Inflammatory macrophage treated with lipopolysaccharide for 1 hour (primary cell): Measurements from ENCODE around the gene PLXNC1.

Experiments
- DNase-seq, 2 donors: peaks; one replicate each; pipeline ENCODE4 v3.0.0-alpha.2; 2020 to 2022

The PLXNC1 gene

GRCh38 chr12:94183708-94184379 lies 35.5 kb downstream of the PLXNC1 start:
- DNase-seq, result no peak

DNA sequence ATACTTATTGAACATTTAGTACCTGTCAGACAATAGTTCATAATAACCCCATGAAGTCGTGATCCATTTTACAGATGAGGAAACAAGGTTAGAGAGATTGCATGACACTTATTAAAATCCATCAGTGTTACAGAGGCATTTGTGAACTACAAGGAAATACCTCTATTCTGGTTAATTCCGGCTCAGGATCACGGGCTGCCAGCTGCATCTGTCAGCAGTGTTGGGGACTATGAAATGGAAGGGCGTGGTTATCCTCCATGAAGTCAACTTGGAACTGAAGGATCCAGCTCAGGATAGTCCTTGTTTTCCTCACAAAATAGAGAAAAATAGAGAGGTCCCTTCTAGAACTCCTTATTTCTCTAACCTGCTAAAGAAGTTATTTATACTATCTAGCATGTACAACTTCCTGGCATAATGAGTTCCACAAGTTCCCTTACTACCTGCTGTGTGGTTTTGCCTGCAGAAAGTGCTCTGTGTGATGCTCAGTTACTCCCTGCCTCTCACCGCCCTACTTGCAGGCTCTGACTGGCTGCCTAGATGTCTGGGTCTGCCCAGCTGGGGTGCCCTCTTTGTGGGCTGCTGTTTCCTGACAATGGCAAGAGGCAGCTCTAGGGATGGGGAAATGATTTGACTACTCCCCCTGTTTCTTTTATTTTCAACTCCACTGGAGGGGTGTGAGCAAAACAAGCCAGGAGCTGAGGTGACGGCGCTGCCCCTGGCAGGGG lies 36.8 kb downstream of the PLXNC1 start:
- DNase-seq, result no peak

- no peak for DNase-seq
These were observed 37.4 kb downstream of the PLXNC1 start for GRCh38 chr12:94185801-94186200.

DNA sequence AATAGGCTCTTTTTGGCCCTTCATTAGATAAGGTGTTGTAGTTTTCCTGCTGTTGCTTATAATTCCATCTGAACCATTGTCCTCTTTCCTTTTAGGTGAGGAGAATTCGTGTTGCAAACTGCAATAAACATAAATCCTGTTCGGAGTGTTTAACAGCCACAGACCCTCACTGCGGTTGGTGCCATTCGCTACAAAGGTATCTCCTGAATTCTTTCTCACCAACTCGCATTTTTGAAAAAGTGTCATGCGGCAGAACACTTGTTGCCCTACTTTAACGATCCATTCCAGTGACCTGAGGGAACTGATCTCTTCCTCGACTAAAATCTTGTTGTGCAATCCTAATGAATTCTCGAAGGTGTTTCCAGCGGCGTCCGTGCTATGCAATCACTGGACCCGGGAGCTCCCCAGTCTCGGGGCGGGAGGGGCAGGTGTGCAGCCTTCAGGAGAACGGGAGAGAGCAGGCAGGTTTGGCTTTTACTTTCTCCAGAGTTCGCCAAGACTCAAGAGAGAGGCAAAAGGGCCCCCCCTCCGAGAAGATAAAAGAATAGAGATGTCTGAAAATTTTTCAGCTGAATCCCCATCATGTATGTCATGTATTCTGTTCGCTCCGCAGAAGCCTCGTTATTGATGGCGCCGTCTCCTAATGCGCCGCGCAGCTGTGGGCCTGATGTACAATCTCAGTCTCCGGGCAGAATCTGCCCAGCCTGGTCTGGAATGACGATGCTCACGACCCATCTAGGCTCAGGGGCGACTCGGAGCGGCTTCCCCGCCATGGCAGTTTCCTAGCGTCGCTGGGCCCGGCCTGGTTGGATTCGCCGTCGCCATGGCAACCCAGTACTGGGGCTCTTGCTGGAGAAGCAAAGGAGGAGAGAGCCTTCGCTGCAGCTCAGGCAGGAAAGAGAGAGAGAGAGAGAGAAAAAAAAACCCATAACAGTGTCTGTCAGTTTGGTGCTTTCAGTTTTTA lies 38.2 kb downstream of the PLXNC1 start:
- DNase-seq, result no peak

DNA sequence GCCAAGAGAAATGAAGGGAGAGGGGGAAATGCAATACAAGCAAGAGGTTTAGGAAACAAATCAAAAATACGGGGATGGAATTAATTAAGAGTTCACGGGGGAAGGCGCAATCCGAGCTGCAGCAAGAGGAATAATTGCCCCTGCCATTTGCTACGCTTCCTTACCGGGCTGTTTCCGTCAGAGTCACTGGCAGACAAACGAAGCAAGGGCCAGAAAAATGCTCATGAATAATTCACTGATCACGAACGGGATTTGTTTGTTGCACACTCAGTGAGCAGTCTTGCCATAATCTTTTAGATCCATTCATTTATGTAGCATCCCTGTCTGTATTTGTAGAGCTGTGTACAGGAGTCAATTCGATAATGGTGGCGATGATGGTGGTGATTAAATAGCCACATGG lies 39.0 kb downstream of the PLXNC1 start:
- no peak for DNase-seq

- DNase-seq, result no peak
These were observed 42.2 kb downstream of the PLXNC1 start for GRCh38 chr12:94190623-94191022.

- no peak for DNase-seq
These were observed 42.6 kb downstream of the PLXNC1 start for GRCh38 chr12:94191023-94191422.

- no peak for DNase-seq
These were observed 43.4 kb downstream of the PLXNC1 start for GRCh38 chr12:94191811-94192210.

DNA sequence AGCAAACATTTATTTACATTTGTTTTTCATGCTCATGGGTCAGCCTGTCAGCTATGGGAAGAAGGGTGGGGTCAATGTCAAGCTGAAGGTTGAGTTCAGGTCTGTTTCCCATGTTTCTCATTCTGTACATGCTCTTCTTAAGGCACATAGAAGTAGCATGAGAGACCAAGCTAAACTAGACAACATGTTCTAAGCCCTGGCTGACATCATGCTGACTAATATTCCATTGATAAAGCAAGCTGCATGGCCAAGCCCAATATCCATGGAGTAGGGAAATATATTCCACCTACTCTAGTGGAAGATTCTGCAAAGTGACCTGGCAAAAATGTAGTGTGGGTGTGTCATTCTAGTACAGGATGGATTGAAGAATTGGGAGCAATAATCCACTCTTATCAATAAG lies 44.1 kb downstream of the PLXNC1 start:
- DNase-seq, result no peak

- no peak for DNase-seq
These were observed 44.8 kb downstream of the PLXNC1 start for GRCh38 chr12:94193168-94193567.

DNA sequence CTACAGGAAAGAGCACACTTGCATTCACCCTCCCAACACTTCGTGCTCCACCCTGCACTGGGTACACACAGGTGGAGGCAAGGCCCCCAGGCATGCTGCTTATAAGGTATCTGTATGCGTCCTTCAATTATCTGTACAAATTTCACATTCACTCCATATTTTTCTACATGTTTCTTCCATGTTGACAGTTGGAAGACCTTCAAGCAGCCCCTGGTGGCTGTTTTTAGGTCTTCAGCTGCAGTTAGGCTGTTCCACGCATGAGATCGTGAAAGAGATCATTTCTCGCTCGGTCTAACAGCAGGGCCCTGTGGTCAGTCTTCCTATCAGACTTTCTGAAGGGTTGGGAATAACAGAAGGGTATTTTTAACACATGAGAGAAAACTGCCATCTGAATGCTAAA lies 47.1 kb downstream of the PLXNC1 start:
- DNase-seq, result no peak

GRCh38 chr12:94198469-94198868 lies 50.1 kb downstream of the PLXNC1 start:
- DNase-seq, result no peak

- DNase-seq, result no peak
These were observed 50.5 kb downstream of the PLXNC1 start for GRCh38 chr12:94198872-94199271.

GRCh38 chr12:94200069-94200468 lies 51.7 kb downstream of the PLXNC1 start:
- no peak for DNase-seq

DNA sequence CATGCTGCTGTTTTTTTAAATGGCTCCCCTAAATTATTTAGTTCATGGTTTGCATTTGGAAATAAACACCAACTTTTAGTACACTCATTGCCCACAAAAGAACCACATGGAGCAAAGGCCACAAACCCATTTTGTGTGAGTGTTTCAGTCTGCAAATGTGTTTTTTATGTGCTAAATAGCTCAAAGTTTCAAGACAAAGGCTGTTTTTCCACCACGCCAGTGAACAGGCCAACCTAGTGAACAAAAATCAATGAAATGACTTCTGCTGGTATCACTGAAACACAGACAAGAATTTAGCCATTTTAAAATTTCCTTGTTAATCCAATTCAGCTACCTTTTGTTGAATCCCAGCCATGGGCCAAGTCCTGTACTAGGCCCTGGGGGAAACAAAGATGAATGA lies 52.3 kb downstream of the PLXNC1 start:
- no peak for DNase-seq

DNA sequence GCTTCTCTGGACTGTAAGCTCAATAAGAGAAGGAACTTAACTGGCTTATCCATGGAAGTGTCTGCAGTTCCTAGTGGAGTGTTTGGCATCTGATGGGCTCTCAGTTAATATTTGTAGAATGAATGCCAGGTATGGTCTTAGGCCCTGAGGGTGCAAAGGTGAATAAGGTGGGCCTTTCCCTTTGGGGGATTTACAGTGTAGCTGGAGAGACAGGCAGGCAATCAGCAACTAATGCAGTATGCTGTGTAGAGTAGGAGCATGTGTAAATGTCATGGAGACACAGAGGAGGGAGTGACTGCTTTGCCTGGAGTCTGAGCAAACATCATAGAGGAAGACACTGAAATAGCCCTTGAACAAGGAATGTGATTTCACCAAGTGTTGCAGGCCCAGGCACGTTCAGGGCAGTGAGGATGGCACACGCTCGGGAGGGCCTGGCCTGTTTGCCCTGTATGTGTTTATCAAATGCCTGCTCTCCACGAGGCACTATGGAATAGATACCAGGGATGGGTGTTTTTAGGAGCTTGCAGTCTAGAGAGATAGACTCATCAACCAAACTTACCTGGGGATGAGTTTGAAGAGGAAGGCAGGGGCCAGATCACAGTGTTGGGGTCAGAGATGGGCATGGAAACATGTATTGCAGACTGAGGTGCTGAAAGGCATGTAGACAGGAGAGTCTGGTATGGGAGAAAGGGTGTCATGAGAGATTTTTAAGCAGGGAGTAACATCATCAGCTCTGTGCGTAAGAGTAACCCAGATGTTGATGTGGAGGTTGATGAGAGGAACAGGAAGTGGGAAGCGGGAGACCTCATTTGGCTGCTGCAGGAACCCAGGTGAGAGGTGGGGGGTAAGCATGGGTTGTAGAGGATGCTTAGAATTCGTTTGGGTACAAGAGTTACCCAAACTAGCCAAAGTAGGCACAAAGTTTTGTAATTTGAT lies 54.1 kb downstream of the PLXNC1 start:
- DNase-seq, result no peak

DNA sequence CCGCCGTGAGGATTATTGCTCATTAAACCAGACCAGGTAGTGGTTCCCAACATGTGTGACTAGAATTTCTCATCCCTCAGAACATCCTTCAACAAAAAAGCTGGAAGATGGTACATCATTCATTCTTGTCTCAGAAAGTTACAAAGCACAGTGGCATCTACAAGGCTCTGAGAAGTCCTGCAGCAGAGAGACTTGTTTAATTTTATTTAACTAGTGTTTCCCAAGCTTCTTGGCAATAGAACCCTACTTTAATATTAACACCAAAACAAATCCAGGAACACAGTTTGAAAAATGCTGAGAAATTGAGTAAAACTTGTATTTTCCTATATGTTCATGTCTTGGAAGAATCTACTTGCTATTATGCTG lies 54.8 kb downstream of the PLXNC1 start:
- DNase-seq, result no peak

DNA sequence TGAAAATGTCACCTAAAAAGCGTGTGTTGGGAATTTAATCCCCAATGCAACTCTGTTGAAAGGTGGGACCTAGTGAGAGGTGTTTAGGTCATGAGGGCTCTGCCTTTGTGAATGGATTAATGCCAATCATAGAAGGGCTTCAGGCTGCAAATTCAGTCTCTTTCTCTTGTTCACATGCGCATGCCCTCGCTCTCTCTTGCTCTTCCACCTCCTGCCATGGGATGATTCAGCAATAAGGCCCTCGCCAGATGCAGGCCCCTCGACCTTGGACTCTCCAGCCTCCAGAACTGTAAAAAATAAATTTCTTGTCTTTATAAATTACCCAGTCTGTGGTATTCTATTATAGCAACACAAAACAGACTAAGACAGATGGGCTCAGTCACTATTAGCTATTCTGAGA lies 55.4 kb downstream of the PLXNC1 start:
- DNase-seq, result no peak

DNA sequence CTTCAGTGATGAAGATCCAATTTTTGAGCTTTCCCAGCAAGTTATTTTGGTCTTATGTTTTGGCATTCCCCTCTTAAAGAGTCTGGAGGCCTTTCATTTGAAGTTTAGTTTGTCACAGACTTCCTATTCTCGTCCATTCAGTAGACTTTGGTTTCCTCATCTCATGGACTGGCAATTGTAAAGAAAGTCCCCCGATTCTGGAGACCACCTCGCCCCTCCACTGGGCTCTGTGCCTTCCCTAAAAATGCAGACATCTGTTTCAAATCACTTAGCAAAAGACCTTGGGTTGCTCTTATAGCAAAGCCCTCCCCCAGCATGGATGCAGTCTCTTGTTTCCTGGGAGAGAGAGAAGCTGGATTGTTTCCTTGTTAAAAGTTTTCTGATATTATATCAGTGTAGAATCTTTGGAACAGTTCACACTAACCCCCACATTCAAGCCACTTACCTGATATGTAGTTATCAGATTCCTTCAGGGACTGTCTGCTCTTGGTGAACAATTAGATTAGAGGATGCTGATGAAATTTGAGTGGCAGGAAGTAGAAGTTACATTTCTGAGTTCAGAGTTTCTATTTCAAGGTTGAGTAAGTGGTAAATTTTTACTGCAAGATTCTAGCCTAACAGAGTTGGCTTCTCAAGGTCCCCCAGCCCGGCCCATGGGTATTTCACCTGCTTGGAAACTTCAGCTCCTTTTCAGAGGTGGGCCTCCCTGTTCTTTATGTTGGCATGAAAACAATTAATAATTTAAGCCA lies 56.3 kb downstream of the PLXNC1 start:
- peak; percentile 52 to 55 for DNase-seq

DNA sequence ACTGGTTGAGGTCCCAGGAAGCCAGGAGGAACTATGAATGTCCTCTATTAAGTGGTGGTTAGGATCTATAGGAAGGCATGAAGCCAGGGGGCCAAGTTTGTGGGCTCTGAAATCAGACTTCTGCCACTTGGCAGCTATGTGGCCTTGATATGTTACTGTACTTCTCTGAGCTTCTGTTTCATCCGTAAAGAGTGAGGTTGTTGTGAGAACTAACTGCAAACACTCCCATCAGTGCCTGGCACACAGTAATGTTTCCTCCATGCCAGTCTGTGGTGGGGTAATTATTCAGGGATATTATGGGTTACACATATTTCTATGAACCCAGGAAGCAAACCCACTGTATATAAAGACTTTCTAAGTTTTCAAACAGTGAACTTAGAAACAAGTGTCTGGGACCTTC lies 57.4 kb downstream of the PLXNC1 start:
- DNase-seq, result no peak

DNA sequence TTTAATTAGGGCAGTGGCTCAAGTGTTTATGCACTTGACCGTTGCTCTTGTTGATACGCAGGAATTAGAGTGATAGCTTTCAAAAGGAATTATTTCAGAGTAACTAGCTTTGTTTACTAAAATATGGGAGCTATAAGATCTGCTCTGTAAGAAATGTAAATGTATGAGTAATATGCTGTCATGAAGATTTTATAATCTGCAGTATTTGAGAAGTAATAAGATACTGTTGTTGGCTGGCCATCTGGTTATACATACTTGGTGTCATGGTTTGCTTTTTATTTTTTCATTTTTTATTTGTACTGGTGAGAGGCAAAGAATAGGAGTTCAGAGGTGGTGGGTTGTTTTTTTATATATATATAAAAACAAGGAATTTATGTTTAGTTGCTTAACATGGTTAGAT lies 58.5 kb downstream of the PLXNC1 start:
- peak in 1 of 2 donors; percentile 10 for DNase-seq

DNA sequence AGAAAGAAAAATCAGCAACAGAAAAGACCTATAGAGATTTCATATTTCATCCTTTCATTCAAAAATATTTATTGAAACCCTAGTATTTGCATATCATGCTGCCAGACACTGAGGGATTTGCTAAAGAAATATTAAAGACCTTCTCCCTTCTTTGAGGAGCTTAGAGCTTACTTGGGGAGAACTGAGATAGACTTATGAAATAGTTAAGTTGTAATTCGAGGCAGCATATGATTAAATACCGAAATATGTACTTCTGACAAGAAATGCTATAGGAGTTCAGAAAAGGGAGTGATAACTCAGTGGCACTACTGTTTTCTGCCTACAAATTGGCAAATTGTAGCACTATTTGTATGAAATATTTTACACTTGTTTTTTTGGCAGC lies 59.1 kb downstream of the PLXNC1 start:
- DNase-seq, result peak in 1 of 2 donors; percentile 46
